ENCODE data around the gene ZNF792.

GRCh38 chr19:34976611-34977010, 12.6 kb upstream of the ZNF792 start:
- TF ChIP-seq CTCF (IDR thresholded peaks at IDR 0.05), result no peak
- no peak for TF ChIP-seq POLR2A (IDR thresholded peaks at IDR 0.05)
